Endothelial cell of umbilical vein (primary cell): ENCODE measurements around the gene RSKR. TPM values are rescaled to one million over a fixed set of nuclear protein-coding genes. Genes with fewer than 3 reads are reported as not detected.

Source experiments
- BruUV-seq: library from RNA; stranded (reverse); fragments of 400-500 nt; replicated peaks from 2 replicates; lab custom pipeline; 2021; lab: Mats Ljungman, UMichigan
- CTCF ChIA-PET: fragments of 300-600, 350-600 bp; sonication (Branson Sonifier 250); formaldehyde crosslinking; loops from one replicate; lab custom pipeline; 2021; ENCODE audit warnings: antibody characterized with exemption, inconsistent platforms; lab: Charles Lee
- POLR2A ChIA-PET: fragments of 300-600, 350-600 bp; sonication (Branson Sonifier 250); formaldehyde crosslinking; loops from one replicate; lab custom pipeline; 2021; ENCODE audit warnings: antibody characterized with exemption, inconsistent platforms; lab: Charles Lee
- DNase-seq: peaks from one replicate; pipeline ENCODE4 v3.0.0-alpha.2; 2011; ENCODE audit warnings: low read depth, low spot score
- FAIRE-seq: peaks from 2 replicates; lab custom pipeline; 2011; peaks lifted over from hg19 to GRCh38; lab: Jason Lieb, UNC
- H2AFZ ChIP-seq: 2 replicates; pipeline ENCODE4 v1.6.0; 2012; ENCODE audit warnings: low read depth, low read length, control low read depth, inconsistent platforms
- H3K27ac ChIP-seq: 2 replicates; pipeline ENCODE4 v1.5.1; 2011; ENCODE audit warnings: low read depth, mild to moderate bottlenecking, control low read depth, low read length, moderate library complexity; ENCODE audit not compliant: insufficient read depth
- H3K27me3 ChIP-seq, 2 experiments: 2 replicates each; pipeline versions ENCODE4 v1.6.0 to v1.6.1; 2011; ENCODE audit warnings: low read length in 2 of 2, mixed read lengths in 1 of 2; ENCODE audit not compliant: control insufficient read depth in 2 of 2, insufficient read depth in 2 of 2
- H3K36me3 ChIP-seq, 2 experiments: 2 replicates in 1 of 2; 3 replicates in 1 of 2; pipeline ENCODE4 v1.5.1; 2011; ENCODE audit warnings: low read length in 2 of 2, mild to moderate bottlenecking in 1 of 2, moderate library complexity in 1 of 2; ENCODE audit not compliant: control insufficient read depth in 2 of 2, insufficient read depth in 2 of 2; ENCODE audit errors: extremely low read depth in 1 of 2
- H3K4me1 ChIP-seq: 3 replicates; pipeline ENCODE4 v1.5.1; 2011; ENCODE audit warnings: mild to moderate bottlenecking, low read length; ENCODE audit not compliant: control insufficient read depth, insufficient read depth; ENCODE audit errors: extremely low read depth
- H3K4me2 ChIP-seq: 2 replicates; pipeline ENCODE4 v1.6.1; 2011; ENCODE audit warnings: low read length, control low read depth, mixed read lengths; ENCODE audit not compliant: insufficient read depth
- H3K4me3 ChIP-seq, 3 experiments: fragments of 200-600 bp in 1 of 3; sonication (generic), shearing (Covaris generic) in 1 of 3; replicated peaks in 1 of 3; 2 replicates each; pipeline ENCODE4 v1.5.1; 2011 to 2016; ENCODE audit warnings: control low read depth in 3 of 3, low read length in 3 of 3, mild to moderate bottlenecking in 2 of 3, inconsistent platforms in 1 of 3, low read depth in 1 of 3, moderate library complexity in 1 of 3; ENCODE audit not compliant: insufficient read depth in 1 of 3
- H3K79me2 ChIP-seq: 2 replicates; pipeline ENCODE4 v1.6.0; 2012; ENCODE audit warnings: low read length, inconsistent platforms; ENCODE audit not compliant: control insufficient read depth, insufficient read depth
- H3K9ac ChIP-seq: replicated peaks from 2 replicates; pipeline ENCODE3; 2011; ENCODE audit warnings: low read length, control low read depth; ENCODE audit not compliant: insufficient read depth; ENCODE audit errors: extremely low read depth
- H3K9me1 ChIP-seq: replicated peaks from 3 replicates; pipeline ENCODE4 v1.6.0; 2011; ENCODE audit warnings: mild to moderate bottlenecking, low read length; ENCODE audit not compliant: control insufficient read depth, insufficient read depth; ENCODE audit errors: extremely low read depth
- H3K9me3 ChIP-seq: replicated peaks from 2 replicates; pipeline ENCODE4 v1.5.1; 2012; ENCODE audit warnings: low read length, inconsistent platforms; ENCODE audit not compliant: control insufficient read depth, insufficient read depth
- H4K20me1 ChIP-seq: replicated peaks from 2 replicates; pipeline ENCODE3; 2011; ENCODE audit warnings: mild to moderate bottlenecking, low read length; ENCODE audit not compliant: control insufficient read depth, insufficient read depth; ENCODE audit errors: extremely low read depth
- EZH2 ChIP-seq: IDR thresholded peaks from 2 replicates; pipeline ENCODE4 v1.6.1; 2012; ENCODE audit warnings: borderline replicate concordance, low read depth, mild to moderate bottlenecking, moderate library complexity, low read length, inconsistent platforms; ENCODE audit not compliant: severe bottlenecking
- FOS ChIP-seq: IDR thresholded peaks from 2 replicates; pipeline ENCODE4 v1.6.1; 2011; ENCODE audit warnings: mild to moderate bottlenecking, low read length, moderate library complexity, borderline replicate concordance; ENCODE audit not compliant: insufficient read depth
- GATA2 ChIP-seq: IDR thresholded peaks from 2 replicates; pipeline ENCODE4 v1.7.0; 2011; ENCODE audit warnings: low read depth, mild to moderate bottlenecking, moderate library complexity, mixed read lengths, low read length; ENCODE audit not compliant: insufficient read length, insufficient read depth
- JUN ChIP-seq: IDR thresholded peaks from 2 replicates; pipeline ENCODE4 v1.6.1; 2011; ENCODE audit warnings: borderline replicate concordance, low read depth; ENCODE audit not compliant: insufficient read length, insufficient read depth
- MYC ChIP-seq: IDR thresholded peaks from one replicate; pipeline ENCODE4 v1.6.1; 2011; ENCODE audit warnings: mild to moderate bottlenecking, low read depth, low read length
- POLR2A ChIP-seq: IDR thresholded peaks from 2 replicates; pipeline ENCODE4 v1.6.1; 2012; ENCODE audit warnings: low read depth, mild to moderate bottlenecking, control low read depth, low read length
- POLR2AphosphoS5 ChIP-seq: IDR thresholded peaks from 2 replicates; pipeline ENCODE4 v1.6.1; 2012; ENCODE audit warnings: low read depth, mild to moderate bottlenecking, control low read depth, low read length, moderate library complexity; ENCODE audit not compliant: insufficient read depth
- dilution Hi-C: fragments of 300-500 bp; cut with MboI; formaldehyde crosslinking; loops from one replicate; pipeline ENCODE4 v1.15.0; 2019; ENCODE audit warnings: low sequenced_read_pairs; ENCODE audit not compliant: extremely low pct_ligation_motif_present
- intact Hi-C: fragments of 100-400 bp; cut with micrococcal nuclease; formaldehyde crosslinking; loops from one replicate; pipeline ENCODE4 v1.10.0; 2022
- polyA plus RNA-seq, 4 experiments: library from polyadenylated mRNA; depleted of rRNA in 3 of 4; stranded (reverse) in 3 of 4; unstranded in 1 of 4; fragments of >200 nt; gene quantifications; 2 replicates each; pipeline versions ENCODE4 v1.2.1 to v1.2.3, GENCODE V29; 2011 to 2012; ENCODE audit warnings: missing spikeins in 1 of 4
- total RNA-seq: library from RNA; stranded (reverse); gene quantifications from 2 replicates; pipeline ENCODE4 v1.2.3, GENCODE V29; 2021
- TF ChIP-seq, protein P1 (sequence below): IDR thresholded peaks from 2 replicates; pipeline ENCODE4 v1.6.1; 2011; ENCODE audit not compliant: insufficient read depth, insufficient read length
- TF ChIP-seq, protein P2 (sequence below), 2 donors: IDR thresholded peaks; 1 replicate in 1 of 2; 2 replicates in 1 of 2; pipeline ENCODE4 v1.5.1; 2011; ENCODE audit warnings: low read length in 2 of 2, mild to moderate bottlenecking in 2 of 2, moderate library complexity in 2 of 2, control low read depth in 1 of 2, inconsistent platforms in 1 of 2, low read depth in 1 of 2; ENCODE audit not compliant: insufficient read depth in 1 of 2; ENCODE audit errors: extremely low read depth in 1 of 2

Gene RSKR
- total and polyA plus RNA-seq, 2 donors (not counting 3 experiments of a cell fraction or from before 2014, with no cell fraction given), result 10.0 to 19.9 TPM

GRCh38 chr17:28662527-28662829 is 48.5 kb upstream of the RSKR start:
- H3K79me2 ChIP-seq, result peaks cover 71% of the 10 kb centered on the region
- H2AFZ ChIP-seq, result peak overlapping the region; percentile 85
- BruUV-seq, result TSS peak; percentile 37
- H3K4me3 ChIP-seq, result peak overlapping the region; percentile 75 to 95 (median 82)
- no peak for DNase-seq
- intact Hi-C loops, result loop anchor here (2.0 to 5.0 kb wide), 2 partner anchors 16 to 50 kb away; partner anchors contain the start of gene PROCA1
- peak overlapping the region; percentile 93 for H3K4me2 ChIP-seq
- H3K9me3 ChIP-seq, result no peaks in the 10 kb centered on the region
- H3K27ac ChIP-seq, result peak overlapping the region; percentile 79
- no peak for TF ChIP-seq FOS
- no peak for TF ChIP-seq EZH2
- TF ChIP-seq POLR2A, result no peak
- no peak for TF ChIP-seq JUN
- TF ChIP-seq POLR2AphosphoS5, result no peak
- no peak for TF ChIP-seq GATA2
- no peak for TF ChIP-seq MYC
- TF ChIP-seq, protein P1, sequence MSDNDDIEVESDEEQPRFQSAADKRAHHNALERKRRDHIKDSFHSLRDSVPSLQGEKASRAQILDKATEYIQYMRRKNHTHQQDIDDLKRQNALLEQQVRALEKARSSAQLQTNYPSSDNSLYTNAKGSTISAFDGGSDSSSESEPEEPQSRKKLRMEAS, result no peak
- TF ChIP-seq, protein P2, sequence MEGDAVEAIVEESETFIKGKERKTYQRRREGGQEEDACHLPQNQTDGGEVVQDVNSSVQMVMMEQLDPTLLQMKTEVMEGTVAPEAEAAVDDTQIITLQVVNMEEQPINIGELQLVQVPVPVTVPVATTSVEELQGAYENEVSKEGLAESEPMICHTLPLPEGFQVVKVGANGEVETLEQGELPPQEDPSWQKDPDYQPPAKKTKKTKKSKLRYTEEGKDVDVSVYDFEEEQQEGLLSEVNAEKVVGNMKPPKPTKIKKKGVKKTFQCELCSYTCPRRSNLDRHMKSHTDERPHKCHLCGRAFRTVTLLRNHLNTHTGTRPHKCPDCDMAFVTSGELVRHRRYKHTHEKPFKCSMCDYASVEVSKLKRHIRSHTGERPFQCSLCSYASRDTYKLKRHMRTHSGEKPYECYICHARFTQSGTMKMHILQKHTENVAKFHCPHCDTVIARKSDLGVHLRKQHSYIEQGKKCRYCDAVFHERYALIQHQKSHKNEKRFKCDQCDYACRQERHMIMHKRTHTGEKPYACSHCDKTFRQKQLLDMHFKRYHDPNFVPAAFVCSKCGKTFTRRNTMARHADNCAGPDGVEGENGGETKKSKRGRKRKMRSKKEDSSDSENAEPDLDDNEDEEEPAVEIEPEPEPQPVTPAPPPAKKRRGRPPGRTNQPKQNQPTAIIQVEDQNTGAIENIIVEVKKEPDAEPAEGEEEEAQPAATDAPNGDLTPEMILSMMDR (IDR thresholded peaks at IDR 0.05; ENCODE audit: extremely low read depth in 1 of 2, insufficient read depth in 1 of 2, low read depth in 1 of 2, low read length in 2 of 2), result no peak
- dilution Hi-C loops, result no loop called here
- peaks cover 8% of the 10 kb centered on the region for H3K4me1 ChIP-seq
- CTCF ChIA-PET, result interaction anchor here (0.9 to 4.1 kb wide), 3 partner anchors 9 to 18 kb away, joined by 3 to 49 read pairs (median 13); partner anchors contain the start of gene BLTP2
- H4K20me1 ChIP-seq, result no peaks in the 10 kb centered on the region
- no peaks in the 10 kb centered on the region for H3K27me3 ChIP-seq
- H3K9me1 ChIP-seq, result no peaks in the 10 kb centered on the region
- H3K36me3 ChIP-seq, result peaks cover 0 to 2% of the 10 kb centered on the region in 2 experiments
- no peak for FAIRE-seq
- H3K9ac ChIP-seq, result peak overlapping the region; percentile 97
- POLR2A ChIA-PET, result interaction anchor here (0.7 kb wide), 1 partner anchor 15 kb away, joined by 3 read pairs; no protein-coding TSS in a partner anchor
